ENCODE measurements around the gene ORM2.

DNA sequence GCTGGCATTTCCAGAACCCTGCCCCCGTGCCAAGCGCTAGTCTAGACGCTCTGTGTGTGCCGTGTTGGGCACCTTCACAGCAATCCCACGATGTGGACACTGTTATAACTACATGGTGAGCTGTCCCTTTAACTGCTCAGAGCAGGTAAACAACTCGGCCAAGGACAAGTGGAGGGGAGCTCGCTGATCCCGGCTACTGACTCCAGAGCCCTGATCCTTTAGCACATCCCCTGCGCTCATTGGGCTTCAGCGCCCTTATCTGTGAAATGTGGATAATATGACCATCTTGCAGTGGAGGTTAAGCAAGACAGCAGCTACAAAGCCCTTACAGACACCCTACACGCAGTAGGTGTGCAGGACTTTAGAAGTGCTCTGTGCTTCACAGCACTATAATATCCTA lies 16.5 kb downstream of the ORM2 start:
- TF ChIP-seq POLR2A (IDR thresholded peaks at IDR 0.05) (no peak), CTCF (IDR thresholded peaks at IDR 0.05 in 4 of 5, conservative IDR thresholded peaks at IDR 0.05 in 1 of 5) (no peak)
